HG03432 (cell line): ENCODE data around the gene C4orf36.
A peak's percentile ranks its signal among the peaks of the same experiment; 100 is the strongest.

Experiments
- ATAC-seq: cut with Tn5 transposase; IDR thresholded peaks from one replicate; pipeline ENCODE4 v1.9.1; 2021; ENCODE audit warnings: mild to moderate bottlenecking, moderate library complexity; ENCODE audit not compliant: unreplicated experiment

Gene C4orf36, protein sequence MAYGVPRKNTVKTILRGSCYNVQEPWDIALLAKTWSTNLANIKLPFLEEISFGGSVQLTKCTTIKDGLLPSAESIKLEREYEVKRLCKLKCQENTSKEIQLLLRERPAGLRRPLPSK

DNA sequence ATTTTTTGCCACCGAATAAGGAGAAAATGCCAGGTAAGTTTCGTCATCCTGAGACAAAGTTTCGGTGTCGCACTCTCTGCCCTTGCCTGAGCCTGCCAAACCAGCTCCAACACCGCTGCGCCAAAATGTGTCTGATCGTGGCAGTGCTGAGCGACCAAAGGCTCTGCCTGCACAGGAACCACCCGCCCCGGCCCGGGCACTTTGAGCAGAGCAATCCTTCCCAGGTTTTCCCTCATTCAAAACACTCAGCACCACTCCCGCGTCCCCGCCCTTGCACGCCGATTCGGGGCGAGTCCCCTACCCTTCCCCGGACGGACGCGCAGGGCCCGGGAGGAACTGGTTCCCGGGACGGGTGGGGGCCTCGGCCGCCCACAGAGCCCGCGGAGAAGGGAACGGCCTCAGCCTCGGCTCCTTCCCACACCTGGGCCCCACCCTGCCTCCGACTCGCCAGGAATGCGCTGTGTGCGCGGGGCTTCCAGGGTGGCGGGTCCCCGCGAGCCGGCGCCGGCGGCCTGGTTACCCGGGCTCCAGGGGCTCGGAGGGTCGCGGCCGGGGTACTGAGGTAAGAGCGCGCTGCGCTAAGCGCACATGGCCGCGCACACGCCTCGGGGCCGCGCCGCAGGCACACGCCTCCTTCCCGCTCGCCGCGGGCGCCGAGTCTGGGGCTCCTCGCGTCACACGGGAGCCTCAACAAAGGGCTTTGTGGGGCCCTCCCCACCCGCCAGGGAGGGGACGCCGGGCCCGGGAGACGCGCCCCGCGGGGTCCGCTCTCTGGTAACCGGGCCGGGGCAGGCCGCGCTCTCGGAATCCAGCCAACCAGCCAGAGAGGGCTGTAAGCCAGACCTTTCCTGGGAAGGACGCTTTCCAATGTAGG, at the start of gene C4orf36:
C4orf36 (minus strand) TSS at position 661 of the 874 bp plus-strand sequence. CDS start 902 bp downstream, outside the sequence.
- ATAC-seq: peak; percentile 80

DNA sequence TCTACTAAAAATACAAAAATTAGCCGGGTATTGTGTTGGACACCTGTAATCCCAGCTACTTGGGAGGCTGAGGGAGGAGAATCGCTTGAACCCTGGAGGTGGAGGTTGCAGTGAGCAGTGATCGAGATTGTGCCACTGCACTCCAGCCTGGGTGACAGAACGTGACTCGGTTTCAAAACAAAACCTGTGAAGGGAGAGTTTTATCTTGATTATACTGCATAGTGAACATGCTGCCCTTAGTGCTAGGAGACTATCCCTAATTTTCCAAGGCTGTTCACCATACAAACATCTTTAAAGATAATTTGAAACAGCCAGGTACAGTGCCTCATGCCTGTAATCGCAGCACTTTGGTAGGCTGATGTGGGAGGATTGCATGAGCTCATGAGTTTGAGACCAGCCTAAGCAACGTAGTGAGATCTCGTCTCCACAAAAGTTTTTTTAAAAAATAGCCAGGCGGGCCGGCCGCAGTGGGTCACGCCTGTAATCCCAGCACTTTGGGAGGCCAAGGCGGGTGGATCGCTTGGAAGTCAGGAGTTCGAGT, 48.8 kb upstream of the C4orf36 start:
- ATAC-seq: no peak

DNA sequence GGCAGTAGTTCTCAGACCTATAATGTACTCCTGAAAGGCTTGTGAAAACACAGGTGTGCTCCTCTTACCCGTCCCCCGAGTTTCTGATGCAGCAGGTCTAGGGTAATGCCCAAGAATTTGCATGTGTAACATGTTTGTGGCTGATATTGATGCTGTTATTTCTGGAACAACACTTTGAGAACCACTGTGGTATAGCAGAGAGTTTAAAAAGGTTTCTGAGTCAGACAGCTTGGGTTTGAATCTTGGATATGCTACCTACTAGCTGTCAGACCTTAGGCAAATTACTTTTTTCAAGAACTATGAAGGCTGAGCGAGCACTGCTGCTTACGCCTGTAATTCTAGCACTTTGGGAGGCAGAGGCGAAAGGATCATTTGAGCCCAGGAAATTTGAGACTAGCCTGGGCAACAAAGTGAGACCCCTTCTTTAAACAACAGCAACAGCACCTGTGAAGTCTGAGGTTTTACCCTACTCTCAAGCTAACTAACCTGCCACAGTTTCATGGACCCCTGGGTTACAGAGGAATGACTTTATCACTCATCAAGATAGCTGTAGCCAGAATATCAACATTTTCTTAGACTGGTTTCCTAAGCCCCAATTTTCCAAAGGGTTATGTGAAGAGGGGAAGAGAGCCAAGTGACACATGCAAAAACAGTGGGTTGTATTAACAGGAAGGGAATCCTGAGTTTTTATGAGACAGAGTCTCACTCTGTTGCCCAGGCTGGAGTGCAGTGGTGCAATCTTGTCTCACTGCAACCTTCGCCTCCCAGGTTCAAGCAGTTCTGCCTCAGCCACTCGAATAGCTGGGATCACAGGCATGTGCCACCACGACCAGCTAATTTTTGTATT, 47.7 kb upstream of the C4orf36 start:
- peak; percentile 57 for ATAC-seq

DNA sequence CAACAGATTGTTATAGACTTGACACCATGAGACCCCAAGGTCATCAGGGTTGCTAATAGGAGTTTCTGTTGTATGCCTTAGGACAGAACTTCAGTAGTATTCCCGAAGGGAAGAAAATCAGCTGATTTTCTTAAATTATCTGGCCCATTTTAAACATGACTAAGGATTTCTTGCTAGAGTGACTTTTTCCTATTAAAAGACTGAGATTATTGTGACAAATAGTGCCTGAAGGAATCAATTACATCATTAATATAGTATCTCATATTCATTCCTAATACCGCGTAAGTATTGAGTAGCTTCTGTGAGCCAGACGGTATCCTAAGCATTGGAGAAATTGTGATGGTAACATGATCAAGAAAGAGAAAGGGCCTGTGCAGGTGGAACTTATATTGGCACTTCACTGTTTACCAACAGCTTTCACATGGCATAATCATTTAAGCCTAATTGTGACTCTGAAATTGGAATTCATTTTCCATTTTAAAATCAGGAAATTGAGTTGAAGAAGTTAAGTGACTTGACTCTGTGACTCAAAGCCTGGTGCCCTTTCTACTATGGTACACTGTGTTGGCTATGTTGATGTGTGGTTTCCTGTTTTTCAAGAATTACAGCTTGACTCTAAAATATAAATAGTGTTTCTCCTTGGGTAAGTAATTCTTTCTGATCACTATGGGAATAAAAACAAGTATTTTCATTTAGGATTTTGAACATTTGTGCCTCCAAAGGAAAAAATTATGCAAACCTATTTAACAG, 46.7 kb upstream of the C4orf36 start:
- no peak for ATAC-seq

DNA sequence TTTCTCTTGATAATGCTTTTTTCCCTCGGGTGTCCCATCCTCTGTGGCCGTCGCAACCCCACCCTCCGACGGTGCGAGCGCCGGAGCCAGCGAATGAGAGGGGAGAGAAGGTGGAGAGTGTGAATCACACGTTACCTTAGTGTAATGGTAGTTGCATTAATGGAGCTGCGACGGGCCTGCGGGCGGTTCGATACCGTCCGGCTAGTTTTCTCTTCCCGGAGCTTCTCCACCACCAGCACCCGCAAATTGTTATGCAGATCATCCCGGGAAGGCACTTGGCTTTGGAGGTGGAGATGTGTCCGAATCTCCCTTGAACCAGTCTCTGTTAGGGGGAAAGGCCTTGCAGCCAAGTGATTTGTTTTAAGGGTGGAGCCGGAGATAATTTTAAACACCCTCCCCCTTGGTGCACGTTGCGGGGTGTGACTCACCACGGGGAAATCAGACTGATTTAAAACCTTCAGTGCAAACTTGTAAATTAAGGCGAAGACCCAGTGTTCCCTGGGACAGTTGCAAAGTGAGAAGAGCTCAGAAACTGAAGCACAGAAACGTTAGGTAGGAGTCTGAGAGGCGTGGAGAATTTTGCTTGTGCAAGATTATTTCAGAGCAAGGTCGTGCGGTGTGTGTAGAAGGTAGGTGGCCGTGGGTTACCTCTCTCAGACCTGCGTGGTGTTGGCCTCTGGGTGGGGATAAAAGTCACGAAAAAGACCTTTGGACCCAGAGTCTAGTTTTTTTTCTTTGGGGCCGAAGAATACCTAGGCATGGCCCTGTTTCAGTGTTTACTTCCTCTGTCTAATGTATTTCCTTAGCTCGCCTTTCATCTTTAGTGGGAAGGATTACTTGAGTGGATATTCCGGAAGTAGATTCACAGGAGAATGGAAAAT, 43.9 kb upstream of the C4orf36 start:
- ATAC-seq: peak; percentile 36

DNA sequence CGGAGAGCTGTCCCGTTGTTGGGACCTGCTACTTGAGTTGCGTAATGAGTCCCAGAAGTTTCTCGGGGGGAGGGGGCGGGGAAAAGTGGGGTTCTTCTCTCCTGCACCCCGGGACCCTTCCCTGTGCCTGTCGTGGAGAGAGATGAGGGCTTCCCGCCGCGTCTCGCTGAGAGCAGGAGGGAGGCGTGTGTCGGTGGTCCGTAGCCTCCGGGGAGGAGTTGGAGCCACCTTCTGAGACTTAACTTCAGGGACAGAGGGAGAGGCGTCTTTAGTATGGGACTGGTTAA, 43.3 kb upstream of the C4orf36 start:
- no peak for ATAC-seq

DNA sequence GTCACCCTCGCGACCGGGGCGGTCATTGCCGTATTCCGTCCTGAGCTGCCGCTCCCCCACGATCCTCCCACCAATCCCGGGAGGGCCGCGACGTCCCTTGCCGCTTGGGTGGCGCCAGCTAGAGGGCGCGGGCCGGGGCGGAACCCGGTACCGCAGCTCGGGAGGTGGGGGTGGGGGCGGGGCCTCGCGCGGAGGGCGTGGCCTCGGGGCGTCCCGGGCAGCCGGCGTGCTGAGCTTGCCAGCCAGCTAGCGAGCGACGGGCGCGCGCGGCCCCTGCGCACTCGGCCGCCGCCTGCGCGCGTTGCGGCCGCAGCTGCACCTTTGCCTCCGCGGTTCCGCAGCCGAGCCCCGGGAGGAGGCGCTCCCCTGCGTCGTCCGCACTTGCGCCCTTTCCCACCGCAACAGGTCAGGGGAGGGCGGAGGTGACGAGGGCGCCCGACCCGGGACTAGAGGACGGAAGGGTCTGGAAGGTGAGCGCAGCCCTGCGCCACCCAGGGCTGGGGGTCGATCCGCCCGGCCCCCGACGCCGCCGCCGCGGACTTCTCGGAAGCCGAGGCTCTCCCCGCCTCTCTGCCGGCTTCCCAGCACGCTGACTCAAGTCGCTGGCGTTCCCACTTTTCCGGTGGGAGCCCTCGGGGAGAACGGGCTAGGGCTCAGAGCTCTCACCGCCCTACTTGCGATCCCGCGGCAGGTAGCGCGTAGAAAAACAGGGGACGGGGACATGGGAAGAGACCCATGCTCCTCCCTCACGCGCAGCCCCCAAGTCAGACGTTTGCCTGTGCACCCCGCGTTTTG, 42.7 kb upstream of the C4orf36 start, which contains the start of gene AFF1:
AFF1 (plus strand) TSS at position 241 of the 795 bp plus-strand sequence. CDS start 13,523 bp downstream, outside the sequence.
- ATAC-seq: peak; percentile 61

DNA sequence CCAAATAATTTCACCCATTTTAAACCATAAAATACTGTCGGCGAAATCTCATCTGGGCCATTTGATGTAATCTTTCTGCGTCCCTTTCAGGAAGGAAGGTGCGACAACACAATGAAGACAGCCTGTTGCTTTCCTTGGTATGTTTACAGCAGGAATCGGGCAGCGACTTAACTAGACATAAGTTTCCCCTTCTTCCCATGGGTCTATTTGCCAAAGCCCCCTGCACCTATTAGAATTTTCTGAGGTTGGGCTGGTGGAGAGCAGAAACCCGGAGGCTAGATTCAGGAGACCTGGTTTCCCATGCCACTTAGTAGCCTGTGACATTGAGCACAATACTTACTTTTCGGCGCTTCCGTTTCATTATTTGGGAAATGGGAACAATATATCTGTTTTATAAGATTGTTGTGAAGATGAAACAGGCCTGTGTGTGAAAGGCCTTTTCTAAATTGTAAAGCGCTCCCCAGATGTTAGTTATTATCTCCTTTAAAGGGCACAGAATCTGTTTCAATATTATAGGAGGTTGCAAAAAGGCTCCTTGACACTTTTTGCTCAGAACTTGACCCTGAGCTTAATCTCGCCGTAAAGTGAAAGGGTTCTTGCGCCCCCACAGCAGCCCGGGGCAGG, 42.0 kb upstream of the C4orf36 start:
- ATAC-seq: no peak

DNA sequence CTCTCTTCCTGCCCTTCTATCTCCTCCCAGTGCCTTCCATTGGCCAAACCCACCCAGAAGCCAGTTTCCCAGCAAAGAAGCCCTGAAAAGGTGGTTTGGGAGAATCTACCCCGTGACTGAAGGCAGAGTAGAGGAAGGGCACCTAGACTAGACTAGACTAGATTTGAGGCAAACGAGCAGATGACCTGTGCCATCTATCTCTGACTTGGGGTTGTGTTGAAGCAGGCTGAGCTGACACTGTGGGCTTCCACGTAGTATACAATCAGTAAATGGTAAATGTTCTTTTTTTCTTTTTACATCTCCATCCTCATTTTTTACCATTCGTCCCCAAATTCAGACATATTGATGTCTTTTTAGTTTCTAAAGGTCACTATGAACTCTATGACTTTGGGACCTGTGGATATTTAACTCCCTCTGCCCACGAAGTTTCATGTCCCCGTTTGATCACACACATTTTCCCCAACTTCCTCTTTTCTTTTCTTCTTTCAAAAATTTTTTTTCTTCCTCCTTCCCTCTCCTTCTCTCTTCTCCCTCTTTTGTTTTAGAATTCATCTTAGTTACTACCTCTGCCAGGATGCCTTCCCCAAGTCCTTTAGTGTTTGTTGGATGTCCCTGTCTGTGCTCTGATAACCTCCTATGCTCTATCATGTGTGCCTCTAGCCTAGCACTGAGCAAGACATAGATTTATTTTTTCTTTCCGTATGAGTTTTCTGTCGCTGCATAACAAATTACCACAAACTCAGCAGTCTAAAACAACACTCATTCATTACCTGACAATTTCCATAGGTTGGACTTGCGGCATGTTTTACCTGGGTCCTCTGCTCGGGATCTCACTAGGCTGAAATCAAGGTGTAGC, 36.4 kb upstream of the C4orf36 start:
- ATAC-seq: peak; percentile 49

DNA sequence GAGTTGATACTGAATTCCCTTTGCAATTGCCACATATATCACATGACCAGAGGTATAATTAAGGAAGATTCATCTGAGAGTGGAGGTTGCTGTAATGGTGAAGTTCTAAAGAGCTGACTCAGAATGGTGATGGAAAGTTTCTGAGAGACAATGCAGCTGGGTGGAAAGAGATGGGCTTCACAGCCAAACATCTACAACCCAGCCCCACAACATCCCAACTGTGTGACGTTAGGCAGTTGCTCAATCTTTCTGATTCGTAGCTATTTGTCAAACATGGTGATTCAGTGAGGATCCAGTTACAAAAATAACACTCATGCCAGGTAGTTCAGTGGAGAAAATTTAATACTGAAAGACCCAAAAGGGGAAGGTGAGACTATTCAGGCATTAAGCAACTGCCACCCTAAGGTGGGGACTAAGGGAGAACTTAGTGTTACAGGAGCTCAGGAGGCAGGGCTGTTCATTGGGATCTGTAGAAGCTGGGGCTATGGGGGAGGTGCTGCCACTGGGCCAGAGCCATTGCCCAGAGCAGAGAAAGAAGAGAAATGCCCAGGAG, 35.7 kb upstream of the C4orf36 start:
- peak; percentile 34 for ATAC-seq

DNA sequence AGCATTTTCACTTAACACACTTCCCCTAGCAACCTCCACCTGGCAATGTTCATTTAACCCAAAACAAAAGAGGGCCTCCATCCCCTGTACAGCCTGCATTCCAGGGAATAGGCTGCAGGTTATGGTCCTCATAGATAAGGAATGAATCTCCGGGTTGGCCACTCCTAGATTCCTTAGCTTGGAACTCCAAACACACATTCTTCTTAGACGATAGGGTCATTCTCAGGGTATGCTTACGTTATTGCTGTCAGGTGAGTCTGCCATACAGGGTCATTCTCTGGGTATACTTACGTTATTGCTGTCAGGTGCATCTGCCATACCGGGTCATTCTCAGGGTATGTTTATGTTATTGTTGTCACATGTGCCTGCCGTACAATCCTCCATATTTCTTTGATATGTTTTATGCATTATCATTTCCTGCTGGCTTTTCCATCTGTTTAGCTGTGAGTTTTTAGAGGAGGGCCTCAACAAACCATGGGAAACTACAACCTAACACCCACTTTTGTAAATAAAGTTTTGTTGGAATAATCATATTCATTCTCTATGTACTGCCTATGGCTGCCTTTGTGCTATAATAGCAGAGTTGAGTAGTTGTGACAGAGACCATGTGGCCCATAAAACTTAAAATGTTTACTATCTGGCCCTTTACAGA, 34.3 kb upstream of the C4orf36 start:
- ATAC-seq: no peak

DNA sequence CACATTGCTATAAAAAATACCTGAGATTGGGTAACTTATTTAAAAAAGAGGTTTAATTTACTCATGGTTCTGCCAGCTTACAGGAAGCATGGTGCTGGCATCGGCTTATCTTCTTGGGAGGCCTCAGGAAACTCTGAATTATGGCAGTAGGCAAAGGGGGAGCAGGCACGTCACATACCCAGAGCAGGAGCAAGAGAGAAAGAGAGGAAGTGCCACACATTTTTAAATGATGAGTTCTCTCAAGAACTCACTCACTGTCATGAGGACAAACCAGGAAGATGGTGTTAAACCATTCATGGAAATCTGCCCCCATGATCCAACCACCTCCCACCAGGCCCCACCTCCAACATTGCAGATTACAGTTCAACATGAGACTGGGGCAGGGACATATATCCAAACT, 32.6 kb upstream of the C4orf36 start:
- no peak for ATAC-seq

DNA sequence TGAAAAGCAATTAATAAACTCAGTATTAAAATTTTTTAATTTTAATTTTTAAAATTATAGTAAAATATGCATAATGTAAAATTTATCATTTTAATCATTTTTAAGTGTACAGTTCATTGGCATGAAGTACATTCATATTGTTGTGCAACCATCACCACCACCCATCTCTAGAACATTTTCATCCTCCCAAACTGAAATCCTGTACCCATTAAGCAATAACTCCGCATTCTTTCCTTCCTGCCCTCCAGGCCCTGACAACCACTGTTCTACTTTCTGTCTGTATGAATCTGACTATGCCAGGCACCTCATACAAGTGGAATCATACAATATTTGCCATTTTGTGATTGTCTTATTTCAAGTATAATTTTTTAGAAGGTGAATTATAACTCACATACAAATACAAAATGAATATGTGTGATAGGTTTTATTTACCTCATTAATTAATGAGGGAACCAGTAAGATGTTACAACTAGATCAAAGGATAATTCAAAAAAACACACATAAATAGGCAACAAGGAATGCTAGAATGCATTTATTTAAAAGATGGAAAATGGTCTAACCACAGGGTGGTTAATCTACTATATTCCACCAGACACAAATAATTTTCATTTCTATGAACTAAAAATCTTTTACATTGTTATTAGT, 29.5 kb upstream of the C4orf36 start:
- no peak for ATAC-seq

DNA sequence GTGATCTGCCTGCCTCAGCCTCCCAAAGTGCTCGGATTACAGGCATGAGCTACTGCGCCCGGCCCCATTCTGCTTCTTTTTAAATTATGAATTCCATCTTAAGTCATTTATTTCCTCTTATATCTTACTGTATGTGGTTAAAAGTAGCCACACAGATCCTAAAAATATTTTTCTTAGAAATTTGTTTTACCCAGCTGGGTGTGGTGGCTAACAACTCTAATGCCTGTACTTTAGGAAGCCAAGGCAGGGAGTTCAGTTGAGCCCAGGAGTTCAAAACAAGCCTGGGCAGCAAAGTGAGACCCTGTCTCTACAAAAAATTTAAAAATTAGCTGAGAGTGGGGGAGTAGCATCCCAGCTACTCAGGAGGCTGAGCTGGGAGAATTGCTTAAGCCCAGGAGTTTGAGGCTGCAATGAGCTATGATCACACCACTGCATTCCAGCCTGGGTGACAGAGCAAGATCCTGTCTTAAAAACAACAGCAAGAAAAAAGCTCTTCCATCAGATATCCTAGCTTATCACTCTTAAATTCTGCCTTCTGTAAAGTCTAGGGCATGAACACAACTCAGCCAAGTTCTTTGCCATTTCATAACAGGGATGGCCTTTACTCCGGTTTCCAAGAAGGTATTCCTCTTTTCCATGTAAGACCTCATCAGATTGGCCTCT, 27.5 kb upstream of the C4orf36 start:
- no peak for ATAC-seq

DNA sequence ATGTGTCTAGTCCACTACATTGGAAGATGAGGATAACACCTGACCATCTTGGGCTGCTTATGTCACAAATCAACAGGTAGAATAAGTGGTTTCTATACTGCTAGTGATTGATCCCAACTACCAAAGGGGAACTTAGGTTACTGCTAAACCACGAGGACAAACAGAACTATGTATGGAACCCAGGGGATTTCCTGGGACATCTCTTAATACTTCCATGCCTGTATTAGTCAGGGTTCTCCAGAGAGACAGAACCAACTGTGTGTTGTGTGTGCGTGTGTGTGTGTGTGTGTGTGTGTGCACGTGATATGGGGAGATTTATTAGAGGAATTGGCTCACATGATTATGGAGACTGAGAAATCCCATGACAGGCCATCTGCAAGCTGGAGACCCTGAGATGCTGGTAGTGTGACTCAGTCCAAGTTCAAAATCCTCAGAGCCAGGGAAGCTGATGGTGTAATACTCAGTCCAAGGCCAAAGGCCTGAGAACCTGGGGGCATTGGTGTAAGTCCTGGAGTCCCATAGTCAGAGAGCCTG, 26.4 kb upstream of the C4orf36 start:
- ATAC-seq: peak; percentile 51
